GM19328 (cell line): ENCODE measurements around the gene KRTAP17-1.
"Not testable (repeated sequence)": the region's sequence is repeated elsewhere in the genome, so short reads cannot be mapped to it uniquely, and the experiment has no call there.

Experiments used
- ATAC-seq: cut with Tn5 transposase; IDR thresholded peaks from one replicate; pipeline ENCODE4 v1.9.1; 2021; ENCODE audit warnings: mild to moderate bottlenecking, moderate library complexity; ENCODE audit not compliant: unreplicated experiment

KRTAP17-1 gene

GRCh38 chr17:41307647-41308046, 7.9 kb downstream of the KRTAP17-1 start:
- ATAC-seq = no peak

- no peak for ATAC-seq
These were observed 11.4 kb downstream of the KRTAP17-1 start for GRCh38 chr17:41304091-41304490.

GRCh38 chr17:41302981-41303380, 12.5 kb downstream of the KRTAP17-1 start:
- ATAC-seq = no peak

GRCh38 chr17:41301916-41302901, 13.3 kb downstream of the KRTAP17-1 start, which contains the start of gene KRTAP29-1:
Gene KRTAP29-1 (minus strand): TSS chr17:41302851. CDS start chr17:41302851, 0 bp downstream.
- ATAC-seq = no peak

GRCh38 chr17:41301204-41301790, 14.2 kb downstream of the KRTAP17-1 start:
- no peak for ATAC-seq

GRCh38 chr17:41298458-41299135, 16.9 kb downstream of the KRTAP17-1 start:
- ATAC-seq = no peak

- no peak for ATAC-seq
These were observed 18.7 kb downstream of the KRTAP17-1 start for GRCh38 chr17:41296846-41297245.

GRCh38 chr17:41294016-41294415, 21.5 kb downstream of the KRTAP17-1 start:
- no peak for ATAC-seq

- ATAC-seq = no peak
These were observed 28.5 kb downstream of the KRTAP17-1 start for GRCh38 chr17:41287050-41287449.

- no peak for ATAC-seq
These were observed 31.0 kb downstream of the KRTAP17-1 start for GRCh38 chr17:41284546-41284945.

- no peak for ATAC-seq
These were observed 31.5 kb downstream of the KRTAP17-1 start for GRCh38 chr17:41284043-41284442.

GRCh38 chr17:41278176-41278955, 37.1 kb downstream of the KRTAP17-1 start:
- no peak for ATAC-seq

- ATAC-seq = not testable (repeated sequence)
These were observed 39.8 kb downstream of the KRTAP17-1 start, which contains the start of gene KRTAP9-7 for GRCh38 chr17:41275648-41276190. Gene KRTAP9-7 (plus strand): TSS chr17:41275698. CDS start chr17:41275698, 0 bp downstream.

GRCh38 chr17:41271858-41272257, 43.7 kb downstream of the KRTAP17-1 start:
- ATAC-seq = no peak

- ATAC-seq = not testable (repeated sequence)
These were observed 44.2 kb downstream of the KRTAP17-1 start for GRCh38 chr17:41271323-41271722.

GRCh38 chr17:41267711-41268110, 47.8 kb downstream of the KRTAP17-1 start:
- no peak for ATAC-seq

- no peak for ATAC-seq
These were observed 50.4 kb downstream of the KRTAP17-1 start, which contains the start of gene KRTAP9-6 for GRCh38 chr17:41265078-41265477. Gene KRTAP9-6 (plus strand): TSS chr17:41265378. CDS start chr17:41265378, 0 bp downstream.
